Stimulated activated CD4-positive, alpha-beta T cell treated with anti-CD3 and anti-CD28 coated beads, Interleukin-4, amount 100 ng/mL, for 4 hours (primary cell): ENCODE results near the gene CACNA1D.

Source experiments
- DNase-seq, 2 experiments: peaks; one replicate each; pipeline ENCODE4 v3.0.0-alpha.2; 2020

Gene CACNA1D

GRCh38 chr3:53719796-53720195, 225.4 kb downstream of the CACNA1D start:
- no peak for DNase-seq

- DNase-seq = no peak
Observed at GRCh38 chr3:53721187-53722119, 227.0 kb downstream of the CACNA1D start.

- no peak for DNase-seq
Observed at GRCh38 chr3:53724566-53724965, 230.2 kb downstream of the CACNA1D start.

GRCh38 chr3:53725387-53725995, 231.1 kb downstream of the CACNA1D start:
- DNase-seq = no peak

GRCh38 chr3:53726643-53727042, 232.2 kb downstream of the CACNA1D start:
- DNase-seq = no peak

GRCh38 chr3:53728606-53729005, 234.2 kb downstream of the CACNA1D start:
- no peak for DNase-seq

GRCh38 chr3:53729159-53729558, 234.7 kb downstream of the CACNA1D start:
- DNase-seq = no peak

GRCh38 chr3:53729618-53730017, 235.2 kb downstream of the CACNA1D start:
- DNase-seq = no peak

- no peak for DNase-seq
Observed at GRCh38 chr3:53730576-53730975, 236.2 kb downstream of the CACNA1D start.

GRCh38 chr3:53731934-53732624, 237.7 kb downstream of the CACNA1D start:
- DNase-seq = no peak

GRCh38 chr3:53733446-53733845, 239.0 kb downstream of the CACNA1D start:
- no peak for DNase-seq

- DNase-seq = no peak
Observed at GRCh38 chr3:53739966-53740365, 245.6 kb downstream of the CACNA1D start.

- no peak for DNase-seq
Observed at GRCh38 chr3:53740956-53741355, 246.5 kb downstream of the CACNA1D start.

- DNase-seq = no peak
Observed at GRCh38 chr3:53744351-53744750, 249.9 kb downstream of the CACNA1D start.

GRCh38 chr3:53747559-53747958, 253.1 kb downstream of the CACNA1D start:
- DNase-seq = no peak

GRCh38 chr3:53748512-53749271, 254.3 kb downstream of the CACNA1D start:
- DNase-seq = no peak

GRCh38 chr3:53749448-53749847, 255.0 kb downstream of the CACNA1D start:
- no peak for DNase-seq

GRCh38 chr3:53750253-53751210, 256.1 kb downstream of the CACNA1D start:
- no peak for DNase-seq

GRCh38 chr3:53753518-53754183, 259.2 kb downstream of the CACNA1D start:
- DNase-seq = no peak

GRCh38 chr3:53754325-53754724, 259.9 kb downstream of the CACNA1D start:
- DNase-seq = no peak

GRCh38 chr3:53758846-53759245, 264.4 kb downstream of the CACNA1D start:
- no peak for DNase-seq
